GM19467 (cell line): ENCODE data around the gene RABGGTB.
"Not testable (repeated sequence)": the region's sequence is repeated elsewhere in the genome, so short reads cannot be mapped to it uniquely, and the experiment has no call there.

Experiments
- ATAC-seq: cut with Tn5 transposase; IDR thresholded peaks from one replicate; pipeline ENCODE4 v1.9.1; 2021; ENCODE audit warnings: mild to moderate bottlenecking, moderate library complexity; ENCODE audit not compliant: unreplicated experiment

The RABGGTB gene

DNA sequence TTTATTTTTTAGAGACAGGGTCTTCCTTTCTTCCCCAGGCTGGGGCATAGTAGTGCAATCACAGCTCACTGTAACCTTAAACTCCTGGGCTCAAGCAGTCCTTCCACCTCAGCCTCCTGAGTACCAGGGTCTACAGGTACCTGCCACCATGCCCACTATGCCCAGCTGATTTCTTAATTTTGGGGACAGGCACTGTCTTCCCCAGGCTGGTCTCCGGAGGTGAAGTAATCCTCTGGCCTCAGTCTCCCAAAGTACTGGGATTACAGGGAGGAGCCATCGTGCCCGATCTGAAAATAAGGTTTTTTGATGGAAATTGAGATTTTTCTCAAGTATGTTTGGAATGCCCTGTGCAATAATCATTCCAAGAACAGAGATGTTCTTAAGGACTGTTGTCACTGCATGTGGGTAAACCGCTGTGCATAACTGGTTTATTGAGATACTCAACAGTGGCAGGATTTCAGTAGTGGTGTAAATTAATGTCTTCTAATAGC lies 9.7 kb downstream of the RABGGTB start:
- no peak for ATAC-seq

DNA sequence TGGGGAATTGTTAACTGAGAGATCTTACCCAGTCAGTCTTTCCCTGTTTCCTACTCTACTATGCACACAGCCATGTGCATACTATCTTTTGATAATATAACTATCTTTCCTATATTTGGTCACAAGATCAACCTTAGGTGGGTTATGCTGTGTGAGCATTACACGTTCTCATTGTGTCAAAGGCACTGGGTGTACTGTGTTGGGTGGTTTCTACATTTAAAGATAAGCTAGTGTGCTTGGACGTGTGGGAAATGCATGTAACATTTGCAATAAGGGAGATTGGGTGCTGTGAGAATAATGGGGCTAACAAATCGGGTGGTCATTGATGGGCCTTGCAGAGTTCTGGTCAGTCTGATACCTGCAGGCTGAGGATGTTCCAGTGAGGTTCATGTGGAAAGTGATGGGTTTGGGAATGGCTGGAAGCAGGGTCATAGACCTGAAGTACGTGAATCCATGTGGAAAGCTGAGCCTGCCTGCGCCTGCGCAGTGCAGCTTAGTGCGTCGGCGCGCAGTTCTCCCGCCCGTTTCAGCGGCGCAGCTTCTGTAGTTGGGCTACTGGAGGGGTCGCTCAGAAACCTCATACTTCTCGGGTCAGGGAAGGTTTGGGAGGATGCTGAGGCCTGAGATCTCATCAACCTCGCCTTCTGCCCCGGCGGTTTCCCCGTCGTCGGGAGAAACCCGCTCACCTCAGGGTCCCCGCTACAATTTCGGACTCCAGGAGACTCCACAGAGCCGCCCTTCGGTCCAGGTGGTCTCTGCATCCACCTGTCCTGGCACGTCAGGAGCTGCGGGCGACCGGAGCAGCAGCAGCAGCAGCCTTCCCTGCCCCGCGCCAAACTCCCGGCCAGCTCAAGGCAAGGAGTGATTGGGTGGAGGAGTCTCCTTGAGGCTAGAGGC lies 10.6 kb downstream of the RABGGTB start, which contains the start of gene MSH4:
MSH4 (plus strand) TSS at position 507 of the 897 bp plus-strand sequence; CDS start at position 611, 104 bp downstream.
- ATAC-seq = no peak

DNA sequence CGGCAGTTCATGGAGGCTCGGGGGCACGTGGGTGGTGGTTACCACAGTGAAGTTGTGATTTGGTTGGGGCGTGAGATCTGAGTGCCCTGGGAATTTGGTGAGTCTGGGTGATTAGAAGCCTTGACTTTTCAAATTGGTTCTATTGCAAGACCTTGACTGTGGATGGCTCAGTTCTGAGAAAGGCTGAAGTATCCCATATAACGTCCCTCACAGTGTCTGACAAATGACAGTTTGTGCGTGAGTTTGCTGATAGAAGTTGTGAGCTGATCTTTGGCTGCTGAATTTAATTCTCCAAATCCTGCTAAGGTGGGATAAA lies 11.2 kb downstream of the RABGGTB start:
- no peak for ATAC-seq

DNA sequence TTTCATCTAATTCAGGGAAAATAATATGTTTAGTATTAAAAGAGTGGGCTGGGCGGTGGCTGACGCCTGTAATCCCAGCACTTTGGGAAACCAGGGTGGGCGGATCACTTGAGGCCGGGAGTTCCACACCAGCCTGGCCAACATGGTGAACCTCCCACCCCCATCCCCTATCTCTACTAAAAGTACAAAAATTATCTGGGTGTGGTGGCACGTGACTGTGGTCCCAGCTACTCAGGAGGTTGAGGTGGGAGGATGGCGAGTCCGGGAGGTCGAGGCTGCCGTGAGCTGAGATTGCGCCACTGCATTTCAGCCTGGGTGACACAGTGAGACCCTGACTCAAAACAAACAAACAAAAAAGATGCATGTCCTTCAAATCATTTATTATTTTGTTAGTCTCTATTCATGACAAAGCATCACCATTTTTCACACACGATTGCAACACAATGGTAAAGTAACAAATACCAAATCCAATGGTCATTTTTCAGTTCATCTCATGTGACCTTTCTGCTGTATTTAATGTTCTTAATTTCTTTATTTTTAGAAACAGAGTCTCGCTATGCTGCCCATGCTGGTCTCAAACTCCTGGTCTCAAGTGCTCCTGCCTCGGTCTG lies 11.7 kb downstream of the RABGGTB start:
- ATAC-seq = no peak

DNA sequence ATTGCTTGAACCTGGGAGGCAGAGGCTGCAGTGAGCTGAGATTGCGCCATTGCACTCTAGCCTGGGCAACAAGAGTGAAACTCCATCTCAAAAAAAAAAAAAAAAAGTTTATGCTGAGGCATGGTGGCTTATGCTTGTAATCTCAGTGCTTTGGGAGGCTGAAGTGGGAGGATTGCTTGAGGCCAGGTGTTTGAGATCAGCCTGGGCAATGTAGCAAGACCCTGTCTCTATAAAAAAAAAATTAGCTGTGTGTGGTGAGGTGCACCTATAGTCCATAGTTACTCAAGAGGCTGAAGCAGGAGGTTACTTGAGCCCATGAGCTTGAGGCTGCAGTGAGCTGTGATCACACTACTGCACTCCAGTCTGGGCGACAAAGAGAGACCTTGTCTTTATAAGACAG lies 15.4 kb downstream of the RABGGTB start:
- not testable (repeated sequence) for ATAC-seq

DNA sequence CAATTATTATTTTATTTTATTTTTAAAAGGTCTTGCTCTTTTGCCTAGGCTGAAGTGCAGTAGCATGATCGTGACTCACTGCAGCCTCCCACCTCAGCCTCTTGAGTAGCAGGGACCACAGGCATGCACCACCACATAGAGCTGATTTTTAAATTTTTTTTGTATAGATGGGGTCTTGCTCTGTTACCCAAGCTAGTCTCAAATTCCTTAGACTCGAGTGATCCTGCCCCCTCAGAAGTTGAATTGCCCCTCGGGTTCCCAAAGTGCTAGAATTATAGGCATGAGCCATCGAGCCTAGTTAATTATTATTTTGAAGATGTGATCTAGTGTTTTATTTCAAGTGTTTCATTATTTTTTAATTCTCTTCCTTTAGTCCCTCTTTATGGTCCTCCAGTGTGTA lies 22.9 kb downstream of the RABGGTB start:
- no peak for ATAC-seq

DNA sequence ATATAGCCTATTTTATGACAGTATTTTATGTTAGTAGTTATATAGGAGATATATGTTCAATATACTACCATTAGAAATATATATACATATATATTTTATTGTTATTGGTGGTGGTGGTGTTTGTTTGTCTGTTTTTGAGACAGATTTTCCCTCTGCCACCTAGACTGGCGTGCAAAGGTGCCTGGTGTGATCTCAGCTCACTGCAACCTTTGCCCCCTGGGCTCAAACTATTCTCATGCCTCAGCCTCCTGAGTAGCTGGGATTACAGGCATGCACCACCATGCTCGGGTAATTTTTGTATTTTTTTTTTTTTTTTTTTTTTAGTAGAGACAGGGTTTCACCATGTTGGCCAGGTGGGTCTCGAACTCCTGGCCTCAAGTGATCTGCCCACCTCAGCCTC lies 24.1 kb downstream of the RABGGTB start:
- ATAC-seq = not testable (repeated sequence)

DNA sequence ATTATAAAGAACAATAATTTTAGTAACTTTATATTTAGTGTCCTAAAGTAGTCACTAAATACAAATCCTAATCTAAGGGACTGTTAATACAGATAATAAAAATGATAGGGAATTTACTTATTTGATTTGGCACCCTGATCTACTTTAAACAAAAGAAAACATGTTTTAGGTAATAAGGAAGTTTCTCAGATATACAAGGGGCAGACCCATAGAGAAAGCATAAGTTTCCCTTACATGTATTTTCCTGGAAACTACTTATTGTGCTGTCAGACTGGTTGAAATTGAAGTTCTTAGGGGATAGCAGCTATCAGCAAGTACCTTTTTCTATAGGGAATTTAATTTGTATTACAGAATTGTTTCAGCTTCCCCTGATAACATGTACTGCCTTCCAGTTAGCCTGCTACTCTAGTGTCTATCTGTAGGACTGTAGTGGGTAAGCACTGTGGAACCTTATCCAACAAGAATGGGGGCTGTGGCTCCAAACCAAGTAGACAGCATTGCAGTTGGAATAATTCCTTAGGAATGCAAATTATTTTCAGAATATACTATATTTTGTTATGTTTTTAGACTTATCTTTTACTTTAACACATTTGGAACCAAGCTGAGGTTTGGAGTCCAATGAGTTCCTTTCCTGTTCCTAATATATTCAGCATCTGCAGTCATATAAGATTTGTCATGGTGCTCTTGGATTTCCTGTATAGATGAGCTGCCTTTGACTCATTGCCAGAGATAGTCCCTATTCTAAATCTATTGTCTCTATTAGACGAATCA lies 25.3 kb downstream of the RABGGTB start:
- ATAC-seq = no peak

DNA sequence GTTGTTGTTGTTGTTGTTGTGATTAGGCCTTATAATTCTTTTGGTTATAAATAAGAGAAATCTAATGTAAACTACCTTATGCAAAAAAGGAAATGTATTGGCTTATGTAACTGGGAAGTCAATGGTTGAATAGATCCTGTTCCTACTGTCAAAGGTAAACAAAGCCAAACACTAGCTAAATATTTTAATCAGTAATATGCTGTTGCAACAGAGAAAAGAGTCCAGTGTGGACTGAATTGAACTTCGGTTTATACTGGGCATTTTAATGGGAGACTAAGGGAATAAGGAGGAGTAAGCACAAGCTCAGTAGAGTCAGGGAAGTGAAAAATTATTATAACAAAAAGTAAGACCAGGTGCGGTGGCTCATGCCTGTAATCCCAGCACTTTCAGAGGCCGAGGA lies 26.0 kb downstream of the RABGGTB start:
- ATAC-seq = no peak

DNA sequence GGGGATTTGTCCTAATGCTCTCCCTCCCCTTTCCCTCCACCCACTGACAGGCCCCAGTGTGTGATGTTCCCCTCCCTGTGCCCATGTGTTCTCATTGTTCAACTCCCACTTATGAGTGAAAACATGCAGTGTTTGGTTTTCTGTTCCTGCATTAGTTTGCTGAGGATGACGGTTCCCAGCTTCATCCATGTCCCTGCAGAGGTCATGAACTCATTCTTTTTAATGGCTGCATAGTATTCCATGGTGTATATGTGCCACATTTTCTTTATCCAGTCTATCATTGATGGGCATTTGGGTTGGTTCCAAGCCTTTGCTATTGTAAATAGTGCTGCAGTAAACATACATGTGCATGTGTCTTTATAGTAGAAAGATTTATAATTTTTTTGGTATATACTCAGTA lies 37.5 kb downstream of the RABGGTB start:
- ATAC-seq = not testable (repeated sequence)

DNA sequence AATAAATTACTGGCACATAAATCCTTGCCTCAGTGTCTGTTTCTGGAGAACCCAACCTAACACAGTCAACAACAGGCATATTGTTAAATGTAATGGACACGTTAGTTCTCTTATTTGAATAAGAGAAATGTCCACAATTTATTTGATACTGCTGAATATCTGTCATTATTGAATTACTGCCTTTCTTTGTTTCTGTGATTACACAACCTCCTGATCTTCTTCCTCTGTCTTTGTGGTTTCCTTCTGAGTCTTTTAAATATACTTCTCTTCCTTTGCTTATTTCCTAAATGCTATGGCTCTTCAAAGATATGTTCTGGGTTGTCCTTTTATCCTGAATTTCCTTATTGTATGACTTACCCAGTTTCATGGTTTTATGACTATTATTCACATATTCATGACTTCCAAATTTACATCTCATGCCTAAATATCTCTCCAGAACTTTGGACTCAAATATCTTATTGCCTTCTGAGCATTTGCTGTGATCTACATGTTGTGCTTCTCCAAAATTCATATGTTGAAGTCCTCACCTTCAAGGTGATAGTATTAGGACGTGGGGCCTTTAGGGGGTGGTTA lies 50.6 kb downstream of the RABGGTB start:
- no peak for ATAC-seq

DNA sequence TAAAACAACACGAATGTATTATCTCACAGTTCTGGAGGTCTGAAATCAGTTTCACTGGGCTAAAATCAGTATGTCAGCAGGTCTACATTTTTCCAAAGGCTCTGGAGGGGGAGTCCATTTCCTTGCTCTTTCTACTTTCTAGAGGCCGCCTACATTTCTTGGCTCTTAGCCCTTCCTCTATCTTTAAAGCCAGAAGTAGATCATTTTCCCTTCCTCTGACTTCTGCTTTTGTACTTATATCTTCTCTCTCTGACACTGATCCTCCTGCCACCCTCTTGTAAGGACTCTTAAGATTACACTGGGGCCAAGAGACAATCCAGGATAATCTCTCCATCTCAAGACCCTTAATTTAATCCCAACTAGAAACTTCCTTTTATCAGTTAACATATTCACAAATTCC lies 52.0 kb downstream of the RABGGTB start:
- no peak for ATAC-seq

DNA sequence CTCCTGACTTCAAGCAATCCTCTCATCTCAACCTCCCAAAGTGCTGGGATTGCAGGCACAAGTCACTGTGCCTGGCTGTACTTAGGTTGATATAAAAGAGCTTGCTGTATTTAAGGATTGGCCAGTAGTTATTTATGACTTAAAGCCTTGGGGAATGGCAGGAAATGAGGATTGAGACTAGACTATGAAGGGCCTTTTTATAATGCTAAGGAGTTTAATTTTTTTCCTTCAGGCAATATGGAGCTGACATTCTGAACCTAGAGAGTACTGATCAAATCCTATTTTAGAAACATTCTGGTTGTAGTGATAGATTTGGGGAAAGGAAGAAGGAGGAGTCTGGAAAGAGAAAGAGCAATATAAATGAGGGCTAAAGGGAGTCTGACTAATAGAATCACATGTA lies 55.4 kb downstream of the RABGGTB start:
- no peak for ATAC-seq
